HCT116 (cell line): ENCODE measurements around the gene CCDC148. TPM values are rescaled to one million over a fixed set of nuclear protein-coding genes. Genes with fewer than 3 reads are reported as not detected.

Experiments used
- ATAC-seq: fragments of 200-7000 bp; cut with Tn5 transposase; 2 replicates; pipeline ENCODE4 v1.9.1; 2020; ENCODE audit warnings: mild to moderate bottlenecking, moderate library complexity
- BruUV-seq: library from RNA; stranded (reverse); fragments of 400-500 nt; replicated peaks from 2 replicates; lab custom pipeline; 2021; lab: Mats Ljungman, UMichigan
- CTCF ChIA-PET: fragments of 300-600 bp; sonication (Branson Sonifier 250); formaldehyde crosslinking; loops from one replicate; lab custom pipeline; 2021; ENCODE audit warnings: antibody characterized with exemption; lab: Charles Lee
- POLR2A ChIA-PET: fragments of 300-600, 350-600 bp; sonication (Branson Sonifier 250); formaldehyde crosslinking; loops from one replicate; lab custom pipeline; 2021; ENCODE audit warnings: antibody characterized with exemption; lab: Charles Lee
- RAD21 ChIA-PET, 2 experiments: fragments of 300-600 bp; sonication (Branson Sonifier 250); formaldehyde crosslinking; loops; one replicate each; lab custom pipeline; 2023; ENCODE audit warnings: low total read pairs in 2 of 2; ENCODE audit not compliant: uncharacterized antibody in 2 of 2, unreplicated experiment in 2 of 2, low non-redundant PET in 1 of 2; lab: Charles Lee
- DNase-seq: peaks from one replicate; pipeline ENCODE4 v3.0.0-alpha.2; 2010; ENCODE audit warnings: low read depth, low spot score
- H2AFZ ChIP-seq: fragments of 200-600 bp; shearing (Covaris generic), sonication (generic); 2 replicates; pipeline ENCODE4 v1.6.1; 2017; ENCODE audit warnings: low read depth, mixed run types, mixed read lengths, antibody characterized with exemption, low read length; ENCODE audit not compliant: poor library complexity, severe bottlenecking
- H3K27ac ChIP-seq: 2 replicates; pipeline ENCODE4 v1.5.1; 2012; ENCODE audit warnings: low read depth, low read length
- H3K27me3 ChIP-seq: fragments of 200-600 bp; sonication (generic); 2 replicates; pipeline ENCODE4 v1.6.1; 2016; ENCODE audit warnings: mixed run types, low read length, mixed read lengths; ENCODE audit not compliant: insufficient read depth
- H3K36me3 ChIP-seq, 2 experiments: fragments of 200-500 bp in 1 of 2; fragments of 200-600 bp in 1 of 2; sonication (Bioruptor generic) in 1 of 2; sonication (generic) in 1 of 2; 2 replicates each; pipeline versions ENCODE4 v1.5.1 to v1.6.1; 2014 to 2016; ENCODE audit warnings: low read length in 2 of 2, inconsistent platforms in 1 of 2, mixed read lengths in 1 of 2, mixed run types in 1 of 2; ENCODE audit not compliant: insufficient read depth in 2 of 2, control insufficient read depth in 1 of 2
- H3K4me1 ChIP-seq, 2 experiments: fragments of 200-600 bp in 1 of 2; sonication (generic) in 1 of 2; 2 replicates each; pipeline versions ENCODE4 v1.5.1 to v1.6.1; 2012 to 2017; ENCODE audit warnings: low read length in 2 of 2, inconsistent platforms in 1 of 2, mild to moderate bottlenecking in 1 of 2, mixed read lengths in 1 of 2, mixed run types in 1 of 2, moderate library complexity in 1 of 2; ENCODE audit not compliant: insufficient read depth in 2 of 2, control insufficient read depth in 1 of 2
- H3K4me2 ChIP-seq: fragments of 200-600 bp; sonication (generic); 2 replicates; pipeline ENCODE4 v1.6.1; 2017; ENCODE audit warnings: mixed run types, low read length, mixed read lengths
- H3K4me3 ChIP-seq, 2 experiments: fragments of 200-600 bp in 1 of 2; sonication (generic) in 1 of 2; replicated peaks in 1 of 2; 2 replicates each; pipeline ENCODE4 v1.5.1; 2011 to 2016; ENCODE audit warnings: low read length in 2 of 2, control low read depth in 1 of 2, low read depth in 1 of 2, mild to moderate bottlenecking in 1 of 2, mixed read lengths in 1 of 2, mixed run types in 1 of 2
- H3K79me2 ChIP-seq: fragments of 200-600 bp; sonication (generic); 2 replicates; pipeline ENCODE4 v1.6.1; 2017; ENCODE audit warnings: mild to moderate bottlenecking, mixed run types, low read length, moderate library complexity, mixed read lengths; ENCODE audit not compliant: insufficient read depth
- H3K9ac ChIP-seq: fragments of 200-600 bp; sonication (generic); 2 replicates; pipeline ENCODE4 v1.6.1; 2016; ENCODE audit warnings: low read length, mixed read lengths
- H3K9me2 ChIP-seq: fragments of 200-600 bp; sonication (generic), shearing (Covaris generic); 2 replicates; pipeline ENCODE4 v1.6.1; 2017; ENCODE audit warnings: mixed run types, mild to moderate bottlenecking, moderate library complexity; ENCODE audit not compliant: insufficient read depth
- H3K9me3 ChIP-seq, 2 experiments: fragments of 200-500 bp in 1 of 2; fragments of 200-600 bp in 1 of 2; sonication (Bioruptor generic) in 1 of 2; sonication (generic) in 1 of 2; 2 replicates each; pipeline ENCODE4 v1.6.1; 2014 to 2017; ENCODE audit warnings: low read length in 2 of 2, mixed read lengths in 2 of 2, inconsistent platforms in 1 of 2, low read depth in 1 of 2, mild to moderate bottlenecking in 1 of 2, mixed run types in 1 of 2, moderate library complexity in 1 of 2; ENCODE audit not compliant: control insufficient read depth in 1 of 2, insufficient read depth in 1 of 2
- H4K20me1 ChIP-seq: fragments of 200-600 bp; sonication (generic), shearing (Covaris generic); 2 replicates; pipeline ENCODE4 v1.6.1; 2017; ENCODE audit warnings: mixed run types, mild to moderate bottlenecking, moderate library complexity; ENCODE audit not compliant: insufficient read depth
- CBX3 ChIP-seq: IDR thresholded peaks from 2 replicates; pipeline ENCODE4 v1.6.1; 2012; ENCODE audit warnings: low read depth
- EGR1 ChIP-seq: IDR thresholded peaks from 2 replicates; pipeline ENCODE4 v1.6.1; 2012; ENCODE audit warnings: low read depth
- EZH2phosphoT487 ChIP-seq: fragments of 200-600 bp; IDR thresholded peaks from 2 replicates; pipeline ENCODE4 v1.6.1; 2018; ENCODE audit warnings: antibody characterized with exemption, borderline replicate concordance
- POLR2AphosphoS5 ChIP-seq: IDR thresholded peaks from 2 replicates; pipeline ENCODE4 v1.6.1; 2011; ENCODE audit warnings: mild to moderate bottlenecking, low read depth, low read length, moderate library complexity
- SRF ChIP-seq: IDR thresholded peaks from 2 replicates; pipeline ENCODE4 v1.6.1; 2012; ENCODE audit warnings: low read depth
- TCF7L2 ChIP-seq: IDR thresholded peaks from 2 replicates; pipeline ENCODE4 v1.7.0; 2011; ENCODE audit warnings: borderline replicate concordance, inconsistent platforms; ENCODE audit not compliant: insufficient read depth, insufficient read length; ENCODE audit errors: extremely low read depth
- ZFX ChIP-seq: fragments of 450-650 bp; IDR thresholded peaks from 2 replicates; pipeline ENCODE4 v1.6.1; 2017
- intact Hi-C: fragments of 100-400 bp; cut with micrococcal nuclease; formaldehyde crosslinking; loops from 2 replicates; pipeline ENCODE4 v1.10.0; 2022
- total RNA-seq: library from RNA; stranded (reverse); gene quantifications from one replicate; pipeline ENCODE4 v1.2.1, GENCODE V29; 2021; ENCODE audit not compliant: unreplicated experiment
- TF ChIP-seq, protein P1 (sequence below): IDR thresholded peaks from 2 replicates; pipeline ENCODE4 v1.6.1; 2012
- TF ChIP-seq, protein P2 (sequence below), 3 experiments: fragments of 200-600 bp in 1 of 3; sonication (generic) in 1 of 3; IDR thresholded peaks in 2 of 3; conservative IDR thresholded peaks in 1 of 3; 2 replicates each; pipeline ENCODE4 v1.5.1; 2012 to 2017; ENCODE audit warnings: low read depth in 2 of 3, low read length in 2 of 3, antibody characterized with exemption in 1 of 3, borderline replicate concordance in 1 of 3, control low read depth in 1 of 3, mild to moderate bottlenecking in 1 of 3, mixed read lengths in 1 of 3, mixed run types in 1 of 3, moderate library complexity in 1 of 3; ENCODE audit not compliant: insufficient read depth in 1 of 3

CCDC148 gene
- total RNA-seq, 1 experiment from 2014 or later: 0.59 TPM

DNA sequence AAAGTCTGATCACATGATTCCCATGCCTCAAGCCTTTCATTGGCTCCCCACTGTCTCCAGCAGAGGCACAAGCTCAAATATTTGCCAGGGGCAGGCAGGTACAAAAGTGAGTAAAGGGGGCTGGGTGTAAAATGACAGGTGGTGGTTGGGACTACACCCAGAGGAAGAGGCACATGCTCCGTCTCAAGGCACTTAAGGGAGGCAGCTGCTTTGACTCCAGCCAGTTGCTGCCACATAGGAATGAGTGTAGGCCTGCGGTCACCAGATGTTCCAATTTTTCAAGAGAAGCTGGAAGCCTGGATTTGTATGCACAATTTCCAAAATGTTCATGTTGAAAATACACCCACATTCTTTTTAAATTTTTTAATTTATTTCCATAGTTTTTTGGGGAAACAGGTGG lies 190.4 kb downstream of the CCDC148 start:
- BruUV-seq: no TSS peak
- CTCF ChIA-PET: no interaction called here
- Histone ChIP-seq H2AFZ (no peak overlapping the region), H3K27ac (no peak overlapping the region), H3K9ac (no peak overlapping the region), H3K9me2 (no peaks in the 10 kb centered on the region), H4K20me1 (no peaks in the 10 kb centered on the region), H3K4me1 (no peaks in the 10 kb centered on the region), H3K4me3 (no peak overlapping the region), H3K79me2 (no peaks in the 10 kb centered on the region), H3K9me3 (no peaks in the 10 kb centered on the region), H3K4me2 (no peak overlapping the region), H3K36me3 (no peaks in the 10 kb centered on the region), H3K27me3 (no peaks in the 10 kb centered on the region)
- RAD21 ChIA-PET: no interaction called here
- POLR2A ChIA-PET: no interaction called here
- ATAC-seq: no peak
- TF ChIP-seq, protein P1, sequence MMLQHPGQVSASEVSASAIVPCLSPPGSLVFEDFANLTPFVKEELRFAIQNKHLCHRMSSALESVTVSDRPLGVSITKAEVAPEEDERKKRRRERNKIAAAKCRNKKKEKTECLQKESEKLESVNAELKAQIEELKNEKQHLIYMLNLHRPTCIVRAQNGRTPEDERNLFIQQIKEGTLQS: no peak
- no peak for TF ChIP-seq SRF
- no peak for DNase-seq
- intact Hi-C loops: no loop called here

DNA sequence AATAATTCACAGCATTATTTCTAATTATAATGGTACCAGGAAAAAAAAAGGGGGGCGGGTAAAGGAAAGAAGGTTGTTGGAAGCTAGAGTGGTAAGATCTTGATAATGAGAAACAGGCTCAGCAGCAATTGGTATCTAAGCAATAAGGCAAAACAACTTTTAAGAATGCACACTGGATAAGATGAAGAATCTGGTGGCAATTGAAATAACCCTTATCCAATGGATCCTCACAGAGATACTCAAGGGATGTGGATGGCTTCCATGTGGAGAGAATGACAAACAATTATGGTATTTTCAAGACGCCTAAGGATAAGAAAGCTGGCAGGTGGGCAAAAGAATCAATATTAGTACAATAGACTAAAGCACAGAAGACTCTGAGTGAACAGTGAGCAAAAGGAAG lies 201.3 kb downstream of the CCDC148 start:
- Histone ChIP-seq H3K4me3 (no peak overlapping the region), H3K9me3 (no peaks in the 10 kb centered on the region), H3K27me3 (no peaks in the 10 kb centered on the region), H3K4me1 (no peaks in the 10 kb centered on the region), H3K79me2 (no peaks in the 10 kb centered on the region), H3K9ac (no peak overlapping the region), H2AFZ (no peak overlapping the region), H3K9me2 (no peaks in the 10 kb centered on the region), H3K36me3 (no peaks in the 10 kb centered on the region), H3K27ac (no peak overlapping the region), H3K4me2 (no peak overlapping the region), H4K20me1 (no peaks in the 10 kb centered on the region)
- DNase-seq (no peak), ATAC-seq (no peak)
- ChIA-PET CTCF (no interaction called here), RAD21 (no interaction called here), POLR2A (no interaction called here)
- intact Hi-C loops: no loop called here
- TF ChIP-seq, protein P2, sequence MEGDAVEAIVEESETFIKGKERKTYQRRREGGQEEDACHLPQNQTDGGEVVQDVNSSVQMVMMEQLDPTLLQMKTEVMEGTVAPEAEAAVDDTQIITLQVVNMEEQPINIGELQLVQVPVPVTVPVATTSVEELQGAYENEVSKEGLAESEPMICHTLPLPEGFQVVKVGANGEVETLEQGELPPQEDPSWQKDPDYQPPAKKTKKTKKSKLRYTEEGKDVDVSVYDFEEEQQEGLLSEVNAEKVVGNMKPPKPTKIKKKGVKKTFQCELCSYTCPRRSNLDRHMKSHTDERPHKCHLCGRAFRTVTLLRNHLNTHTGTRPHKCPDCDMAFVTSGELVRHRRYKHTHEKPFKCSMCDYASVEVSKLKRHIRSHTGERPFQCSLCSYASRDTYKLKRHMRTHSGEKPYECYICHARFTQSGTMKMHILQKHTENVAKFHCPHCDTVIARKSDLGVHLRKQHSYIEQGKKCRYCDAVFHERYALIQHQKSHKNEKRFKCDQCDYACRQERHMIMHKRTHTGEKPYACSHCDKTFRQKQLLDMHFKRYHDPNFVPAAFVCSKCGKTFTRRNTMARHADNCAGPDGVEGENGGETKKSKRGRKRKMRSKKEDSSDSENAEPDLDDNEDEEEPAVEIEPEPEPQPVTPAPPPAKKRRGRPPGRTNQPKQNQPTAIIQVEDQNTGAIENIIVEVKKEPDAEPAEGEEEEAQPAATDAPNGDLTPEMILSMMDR (IDR thresholded peaks at IDR 0.05 in 2 of 3, conservative IDR thresholded peaks at IDR 0.05 in 1 of 3; ENCODE audit: borderline replicate concordance in 1 of 3, insufficient read depth in 1 of 3, low read depth in 2 of 3, low read length in 2 of 3): no peak
- TF ChIP-seq CBX3 (no peak), EZH2phosphoT487 (no peak), POLR2AphosphoS5 (no peak), EGR1 (no peak), TCF7L2 (no peak), ZFX (no peak)
- no TSS peak for BruUV-seq
